ENCODE data around the gene GMCL1.
"Not testable (repeated sequence)": the region's sequence is repeated elsewhere in the genome, so short reads cannot be mapped to it uniquely, and the experiment has no call there.

The GMCL1 gene, protein sequence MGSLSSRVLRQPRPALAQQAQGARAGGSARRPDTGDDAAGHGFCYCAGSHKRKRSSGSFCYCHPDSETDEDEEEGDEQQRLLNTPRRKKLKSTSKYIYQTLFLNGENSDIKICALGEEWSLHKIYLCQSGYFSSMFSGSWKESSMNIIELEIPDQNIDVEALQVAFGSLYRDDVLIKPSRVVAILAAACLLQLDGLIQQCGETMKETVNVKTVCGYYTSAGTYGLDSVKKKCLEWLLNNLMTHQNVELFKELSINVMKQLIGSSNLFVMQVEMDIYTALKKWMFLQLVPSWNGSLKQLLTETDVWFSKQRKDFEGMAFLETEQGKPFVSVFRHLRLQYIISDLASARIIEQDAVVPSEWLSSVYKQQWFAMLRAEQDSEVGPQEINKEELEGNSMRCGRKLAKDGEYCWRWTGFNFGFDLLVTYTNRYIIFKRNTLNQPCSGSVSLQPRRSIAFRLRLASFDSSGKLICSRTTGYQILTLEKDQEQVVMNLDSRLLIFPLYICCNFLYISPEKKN

DNA sequence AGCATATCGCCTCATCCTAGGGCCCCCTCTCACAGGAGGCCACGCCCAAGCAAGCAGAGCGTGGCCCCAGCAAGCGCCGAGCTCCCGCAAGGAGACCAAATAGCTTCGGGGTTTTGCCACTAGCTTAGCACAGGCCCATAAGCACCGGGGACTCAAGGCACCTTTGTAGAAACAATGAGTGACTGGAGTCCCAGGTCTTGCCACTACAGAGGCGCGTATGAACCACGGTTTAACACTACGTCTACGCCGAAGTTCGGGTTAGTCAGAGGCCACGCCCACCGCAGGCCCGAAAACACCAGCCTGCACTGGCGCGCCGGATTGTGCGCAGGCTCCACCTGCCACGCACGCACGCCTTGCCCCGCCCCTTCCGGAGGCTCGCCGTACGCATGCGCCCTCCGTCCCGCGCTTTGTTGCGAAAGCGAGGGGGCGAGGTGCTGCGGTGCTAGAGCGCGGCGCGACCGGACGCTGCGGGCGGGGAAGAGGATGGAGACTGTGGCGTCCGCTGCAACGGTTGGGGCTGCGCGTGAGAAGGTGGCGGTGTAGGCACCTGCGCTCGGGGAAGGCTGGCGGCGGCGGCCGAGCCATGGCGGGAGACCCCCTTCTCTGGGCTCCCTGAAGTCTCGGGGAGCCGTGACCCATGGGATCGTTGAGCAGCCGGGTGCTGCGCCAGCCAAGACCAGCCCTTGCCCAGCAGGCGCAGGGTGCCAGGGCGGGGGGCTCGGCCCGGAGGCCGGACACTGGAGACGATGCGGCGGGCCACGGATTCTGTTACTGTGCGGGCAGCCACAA lies at the start of gene GMCL1:
TSS of gene GMCL1 (plus strand) at position 405 of the 789 bp plus-strand sequence. CDS start at position 638, 233 bp downstream.
- peak; percentile 92 for DNase-seq (ENCODE audit: low spot score)

DNA sequence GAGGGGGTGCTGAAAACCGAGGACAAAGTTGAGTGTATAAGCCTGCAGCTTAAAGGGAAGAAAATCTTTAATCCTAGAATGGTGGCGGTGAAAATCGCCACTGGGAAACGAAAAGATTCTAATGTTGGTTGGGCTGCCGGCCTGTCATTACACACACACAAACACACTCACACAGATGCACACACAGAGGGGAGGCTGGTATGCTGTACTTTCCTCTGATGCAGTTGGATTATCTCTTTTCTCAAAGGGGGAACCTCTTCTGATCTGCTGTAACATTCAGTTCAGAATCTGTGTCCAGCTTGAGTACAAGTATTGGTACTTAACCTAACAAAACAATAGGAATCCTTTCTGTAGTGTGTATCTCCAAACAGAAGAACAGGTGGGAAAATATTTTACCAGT lies 48.5 kb upstream of the GMCL1 start:
- no peak for DNase-seq (ENCODE audit: low spot score)

DNA sequence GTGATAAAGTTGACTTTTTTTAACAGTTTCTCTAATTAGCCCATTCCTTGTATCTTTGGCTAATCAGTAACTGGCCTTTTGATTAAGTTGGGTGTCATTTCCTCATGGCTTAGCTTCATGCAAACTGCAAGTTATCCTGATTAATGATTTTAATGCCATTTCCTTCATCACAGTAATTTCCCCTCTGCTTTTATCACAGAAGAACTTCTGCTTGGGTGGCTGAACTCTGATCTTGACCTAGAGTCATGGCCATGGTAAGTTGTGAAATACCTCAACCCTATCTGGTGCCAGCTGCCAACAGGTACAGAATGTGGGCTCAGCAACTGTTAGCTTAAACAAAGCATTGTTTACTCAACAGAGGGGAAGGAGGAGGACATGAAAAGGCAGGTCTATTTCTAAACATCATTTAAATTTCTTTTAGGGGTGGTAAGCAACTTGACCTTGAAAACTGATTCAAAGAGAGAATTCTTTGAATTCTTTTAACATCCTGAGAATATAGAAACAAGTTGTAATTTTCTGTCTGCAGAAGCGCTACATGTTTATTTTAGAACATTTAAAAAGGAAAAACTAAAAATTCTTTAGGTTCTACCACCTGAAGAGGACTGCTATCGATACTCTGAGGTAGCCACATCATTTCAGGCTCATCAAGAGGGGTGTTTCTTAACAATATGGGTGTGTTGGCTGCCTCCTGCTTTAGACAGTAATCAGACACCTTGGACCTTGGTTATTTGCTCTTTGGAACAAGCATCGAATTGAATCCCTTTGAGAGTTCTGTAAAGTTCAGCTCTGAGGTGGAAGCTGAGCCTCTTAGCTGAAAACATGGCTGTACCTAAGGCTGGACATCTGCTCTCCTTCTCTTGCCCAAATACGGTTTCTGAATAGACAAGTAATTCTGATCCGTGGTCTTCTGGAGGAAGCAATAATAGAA lies 47.9 kb upstream of the GMCL1 start:
- DNase-seq (ENCODE audit: low spot score), result no peak

DNA sequence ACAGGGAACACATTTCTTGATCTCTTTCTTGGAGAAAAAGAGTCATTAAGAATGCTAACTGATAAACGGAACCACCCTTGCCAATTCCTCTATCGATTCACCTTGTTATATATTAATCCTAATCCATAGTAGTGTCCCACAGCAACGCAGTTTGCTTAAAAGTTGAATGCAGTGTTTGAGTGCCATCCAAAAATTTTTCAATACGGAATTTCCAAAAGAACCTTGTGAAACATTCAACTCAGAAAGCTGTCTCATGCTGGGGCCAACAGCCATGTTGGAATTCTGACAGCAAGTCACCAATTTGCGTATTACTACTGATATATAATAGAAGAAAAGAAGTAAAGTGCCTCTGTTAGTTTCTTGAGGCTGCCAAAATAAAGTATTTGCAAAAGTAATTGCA lies 45.2 kb upstream of the GMCL1 start:
- no peak for DNase-seq (ENCODE audit: low spot score)

DNA sequence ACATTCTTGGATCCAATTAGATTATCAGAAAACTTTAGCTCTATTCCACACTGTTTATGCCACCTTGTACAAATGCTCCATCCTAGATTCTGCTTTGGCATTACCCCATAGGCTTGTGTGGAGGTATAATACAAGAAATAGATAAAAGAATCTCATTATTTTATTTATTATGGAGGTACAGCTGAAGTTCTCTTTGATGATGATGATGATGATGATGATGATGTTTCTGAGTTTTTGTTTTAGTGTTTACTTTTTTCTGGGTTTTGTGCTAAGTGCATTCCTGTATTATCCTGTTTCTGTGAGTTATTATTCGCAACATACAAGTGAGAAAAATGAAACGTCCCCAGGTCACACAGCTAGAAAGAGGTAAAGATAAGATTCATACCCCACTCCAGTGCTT lies 44.1 kb upstream of the GMCL1 start:
- no peak for DNase-seq (ENCODE audit: low spot score)

DNA sequence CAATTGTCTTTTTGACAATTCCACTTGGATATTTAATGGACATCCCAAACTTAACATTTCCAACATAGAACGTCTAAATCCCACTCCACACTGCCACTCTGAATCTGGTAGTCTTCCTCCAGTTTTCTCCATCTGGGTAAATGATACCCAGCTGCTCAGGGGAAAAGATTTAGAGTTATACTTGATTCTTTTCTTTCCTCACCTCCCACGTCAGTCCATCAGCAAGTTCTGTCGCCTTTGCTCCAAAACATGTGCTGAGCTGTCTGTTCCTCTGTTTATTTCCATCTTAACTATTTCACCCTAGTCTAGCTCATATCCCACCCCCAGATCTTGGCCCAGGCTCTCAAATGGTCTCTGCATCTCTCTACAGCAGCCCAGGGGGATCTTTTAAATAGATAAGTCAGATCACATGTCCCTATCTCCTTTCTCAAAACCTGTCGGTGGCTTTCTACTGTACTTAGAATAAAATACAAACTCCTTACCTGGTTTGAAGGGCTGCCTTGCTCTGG lies 43.4 kb upstream of the GMCL1 start:
- DNase-seq (ENCODE audit: low spot score), result no peak

DNA sequence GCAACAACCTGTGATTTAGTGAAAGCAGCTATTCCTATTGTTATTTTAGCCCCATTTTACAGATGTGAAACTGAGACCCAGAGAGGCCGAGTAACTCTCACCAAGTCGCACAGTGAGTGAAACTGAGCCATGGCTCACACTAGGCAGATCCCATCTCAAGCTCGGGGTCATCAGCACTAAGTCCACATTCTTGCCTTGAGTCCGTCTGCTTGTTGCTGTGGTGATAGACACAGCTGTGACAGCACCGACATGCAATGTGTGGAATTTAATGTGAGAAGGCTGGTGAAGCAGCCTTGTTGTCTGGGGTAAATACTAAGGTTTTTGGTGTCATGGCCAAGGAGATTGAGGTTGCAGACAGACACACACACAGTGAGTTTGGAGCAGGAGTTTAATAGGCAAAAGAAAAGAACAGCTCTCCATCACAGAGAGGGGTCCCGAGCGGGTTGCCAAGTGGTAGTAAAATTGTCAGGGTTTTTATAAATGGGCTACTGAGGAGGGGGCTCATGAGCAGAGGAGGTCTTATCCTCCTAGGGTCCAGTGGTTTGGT lies 40.2 kb upstream of the GMCL1 start:
- no peak for DNase-seq (ENCODE audit: low spot score)

DNA sequence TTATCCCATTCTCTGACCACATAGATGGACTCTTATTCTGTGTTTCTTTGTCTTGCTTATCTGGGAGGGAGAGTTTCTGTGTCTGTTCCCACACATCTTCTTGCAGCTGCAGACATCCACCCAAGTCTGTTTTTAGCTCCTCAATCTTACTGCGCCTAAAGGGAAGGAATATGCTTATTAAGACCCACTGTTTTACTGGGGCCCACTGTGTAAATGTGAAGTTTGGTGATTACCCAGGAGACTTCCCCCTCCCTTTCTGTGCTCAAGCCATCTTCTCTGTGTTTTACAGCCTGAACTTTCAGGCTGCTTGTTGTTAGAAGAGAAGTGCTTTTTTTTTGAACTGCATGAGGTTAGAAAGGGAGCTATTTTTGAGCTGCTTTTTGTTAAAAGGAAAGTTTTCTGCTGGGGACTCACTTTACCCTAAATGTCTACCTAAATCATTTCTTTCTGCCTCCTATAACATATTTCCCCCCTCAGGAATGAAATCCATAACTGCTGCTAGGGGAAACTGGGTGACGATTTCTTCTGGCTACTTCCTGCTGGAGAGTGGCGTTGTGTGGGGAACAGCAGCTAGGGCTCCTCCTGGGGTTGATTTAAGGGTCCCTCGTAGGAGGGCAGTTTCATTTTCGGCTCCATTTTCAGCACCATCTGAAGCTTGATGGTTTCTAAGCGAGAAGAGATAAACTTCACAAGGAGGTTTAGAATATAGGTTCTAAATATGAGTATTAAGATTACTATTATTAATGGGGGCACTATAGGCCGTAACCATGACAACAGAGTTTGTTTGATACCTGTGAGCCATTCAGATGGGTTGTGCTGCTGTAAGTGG lies 39.5 kb upstream of the GMCL1 start:
- peak; percentile 24 for DNase-seq (ENCODE audit: low spot score)

DNA sequence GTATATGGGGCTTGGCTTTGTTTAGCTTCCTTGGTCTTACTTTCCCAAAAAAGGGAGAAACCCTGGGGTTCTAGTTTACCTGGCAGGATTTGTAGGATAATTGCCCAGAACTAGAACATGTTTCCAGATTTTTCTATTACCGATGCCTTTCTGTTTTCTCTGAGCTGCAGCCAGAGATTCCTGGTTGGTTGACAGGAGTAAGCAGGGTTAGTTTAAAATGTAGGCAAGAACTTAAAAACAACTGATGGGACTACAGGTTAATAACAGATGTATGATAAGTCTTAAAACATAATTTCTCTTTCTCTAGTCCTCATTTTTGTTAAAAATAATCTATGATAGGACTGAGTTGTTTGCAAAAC lies 38.9 kb upstream of the GMCL1 start:
- no peak for DNase-seq (ENCODE audit: low spot score)

DNA sequence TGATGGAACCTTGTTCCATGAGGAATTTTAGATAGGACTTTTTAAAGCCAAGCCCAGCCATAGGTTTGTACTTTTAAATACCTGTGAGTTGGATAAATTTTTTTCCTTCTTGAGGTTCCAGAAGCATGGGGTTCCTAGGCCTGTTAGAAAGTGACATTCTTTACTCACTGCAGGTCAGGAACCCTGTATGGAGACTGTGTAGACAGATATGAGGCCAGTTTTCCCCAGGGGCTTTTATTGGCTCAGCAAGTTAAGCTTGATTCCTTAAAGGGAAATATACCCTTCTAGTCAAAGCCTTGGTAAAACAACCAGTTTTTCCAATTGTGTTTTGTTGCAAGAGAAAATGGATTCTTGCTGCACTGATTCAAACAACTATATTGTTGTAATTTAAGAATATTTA lies 38.4 kb upstream of the GMCL1 start:
- DNase-seq (ENCODE audit: low spot score), result no peak

DNA sequence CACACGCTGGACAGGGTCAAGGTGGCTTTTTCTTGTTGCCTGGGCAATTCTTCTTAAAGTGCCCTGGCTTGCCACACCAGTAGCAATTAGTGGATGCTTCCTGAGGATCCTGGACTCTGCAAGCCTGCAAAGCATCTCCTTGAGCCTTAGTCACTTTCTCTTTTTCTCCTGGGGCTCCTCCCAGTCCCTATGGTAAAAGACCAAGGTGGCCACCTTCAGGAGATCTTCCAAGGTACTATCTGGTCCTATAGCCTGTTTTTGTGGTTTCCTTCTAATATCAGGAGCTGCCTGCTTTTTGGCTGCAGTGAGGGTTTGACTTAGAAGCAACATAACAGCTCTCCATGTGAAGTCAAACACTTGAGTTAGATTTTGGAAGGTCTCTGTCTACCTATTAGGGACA lies 33.3 kb upstream of the GMCL1 start:
- DNase-seq (ENCODE audit: low spot score), result no peak

DNA sequence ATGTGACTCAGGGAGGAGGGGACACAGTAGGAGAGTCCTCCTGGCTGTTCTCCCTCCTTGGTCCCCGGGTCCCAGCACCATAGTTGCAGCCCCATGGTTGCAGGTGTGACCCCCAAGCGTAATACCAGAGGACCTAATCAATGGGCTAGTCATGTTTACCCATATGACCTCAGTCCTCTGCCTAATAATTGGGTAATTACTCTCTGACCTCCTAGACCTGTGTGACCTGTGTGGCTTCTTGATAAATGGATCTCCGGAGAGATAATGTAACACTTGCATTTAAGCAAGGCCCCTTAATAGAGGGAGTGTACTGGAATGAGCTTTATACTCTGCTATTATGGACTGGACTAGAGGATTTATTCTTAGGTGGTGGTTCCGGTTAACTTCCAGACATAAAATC lies 32.2 kb upstream of the GMCL1 start:
- DNase-seq (ENCODE audit: low spot score), result no peak

DNA sequence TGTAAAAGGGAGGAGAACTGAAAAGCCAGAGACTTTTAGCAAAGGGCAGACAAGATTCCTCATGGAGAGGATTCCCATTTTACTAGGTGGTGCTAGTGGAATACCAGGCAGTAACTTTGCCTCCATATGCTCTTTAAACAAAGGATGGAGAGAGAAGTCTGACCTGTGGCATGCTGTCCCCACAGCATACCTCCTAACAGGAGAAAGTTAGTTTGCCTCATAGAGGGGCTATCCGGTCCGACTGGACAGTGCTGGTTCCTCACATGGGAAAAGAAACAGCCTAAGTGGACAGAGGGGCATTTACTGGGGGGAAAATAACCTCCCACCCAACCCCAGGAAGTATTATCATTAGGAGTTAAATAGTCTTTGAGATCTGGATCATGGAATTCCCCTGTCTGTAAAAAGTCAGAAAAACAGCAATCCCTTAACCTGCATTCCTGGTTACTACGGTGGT lies 31.6 kb upstream of the GMCL1 start:
- DNase-seq (ENCODE audit: low spot score), result no peak

DNA sequence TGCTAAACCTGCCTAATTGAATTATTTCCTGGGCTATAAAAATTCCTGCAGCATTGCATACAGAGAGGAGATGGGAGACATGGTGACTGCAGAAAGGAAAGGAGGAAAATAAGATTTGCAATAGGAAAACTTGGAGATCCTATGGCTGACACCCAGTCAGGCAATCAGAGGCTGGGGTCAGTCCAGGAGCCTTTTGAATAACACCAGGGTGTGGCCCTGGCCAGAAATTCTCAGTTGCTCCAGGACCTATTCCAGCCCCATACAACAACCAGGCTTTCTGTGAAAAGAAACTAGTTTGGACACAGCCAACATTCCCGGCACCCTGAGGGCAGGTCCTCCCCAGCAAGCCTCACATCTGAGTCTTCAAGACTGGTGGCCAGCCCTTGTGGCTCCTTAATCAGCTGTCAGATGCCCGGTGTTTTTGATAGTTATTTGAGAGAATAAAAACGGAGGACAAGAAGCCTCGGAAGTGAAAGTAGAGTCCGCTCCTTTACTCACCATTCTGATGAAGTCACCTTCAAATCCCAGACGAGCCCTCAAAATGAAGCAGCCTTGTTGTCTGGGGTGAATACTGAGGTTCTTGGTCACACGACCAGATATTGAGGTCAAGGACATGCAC lies 31.1 kb upstream of the GMCL1 start:
- DNase-seq (ENCODE audit: low spot score), result no peak

DNA sequence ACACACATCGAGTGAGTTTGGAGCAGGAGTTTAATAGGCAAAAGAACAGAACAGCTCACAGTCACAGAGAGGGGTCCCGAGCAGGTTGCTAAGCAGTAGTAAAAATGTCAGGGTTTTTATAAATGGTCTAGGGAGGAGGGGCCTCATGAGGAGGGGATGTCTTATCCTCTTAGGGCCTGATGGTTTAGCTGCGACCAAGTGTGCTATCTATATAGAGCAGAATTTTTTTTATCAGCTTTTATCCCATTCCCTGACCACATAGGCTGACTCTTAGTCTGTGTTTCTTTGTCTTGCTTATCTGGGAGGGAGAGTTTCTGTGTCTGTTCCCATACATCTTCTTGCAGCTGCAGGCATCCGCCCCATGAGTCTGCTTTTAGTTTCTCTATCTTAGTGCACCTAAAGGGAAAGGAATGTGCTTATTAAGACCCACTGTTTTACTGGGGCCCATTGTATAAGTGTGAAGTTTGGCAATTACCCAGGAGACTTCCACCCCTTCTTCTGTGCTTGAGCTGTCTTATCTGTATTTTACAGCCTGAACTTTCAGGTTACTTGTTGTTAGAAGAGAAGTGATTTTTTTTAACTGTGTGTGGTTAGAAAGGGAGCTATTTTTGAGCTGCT lies 30.4 kb upstream of the GMCL1 start:
- DNase-seq (ENCODE audit: low spot score), result no peak

DNA sequence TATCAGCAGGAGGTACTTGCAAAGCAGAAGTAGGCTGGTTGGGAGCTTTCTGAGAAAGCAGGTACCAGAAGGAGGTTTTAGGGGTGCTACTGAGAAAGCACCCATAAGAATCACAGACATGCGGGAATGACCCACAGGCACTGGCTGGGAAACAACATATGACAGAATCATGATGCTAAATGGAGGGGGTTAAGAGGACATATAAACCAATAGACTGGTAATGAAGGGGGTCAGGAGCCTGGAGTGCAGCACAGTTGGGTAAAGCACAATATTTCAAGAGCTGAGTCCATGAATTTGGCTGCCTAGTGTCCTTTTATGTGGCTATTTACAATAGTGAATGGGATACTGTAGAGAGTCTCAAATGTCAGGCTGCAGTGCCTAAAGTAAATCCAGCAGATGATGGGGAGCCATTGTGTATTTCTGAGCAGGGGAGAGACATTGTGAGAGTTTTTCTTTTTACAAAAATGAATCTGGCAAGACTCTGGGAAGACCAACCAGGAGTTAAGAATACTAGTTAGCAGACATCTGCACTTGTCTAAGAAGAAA lies 27.6 kb upstream of the GMCL1 start:
- DNase-seq (ENCODE audit: low spot score), result no peak

DNA sequence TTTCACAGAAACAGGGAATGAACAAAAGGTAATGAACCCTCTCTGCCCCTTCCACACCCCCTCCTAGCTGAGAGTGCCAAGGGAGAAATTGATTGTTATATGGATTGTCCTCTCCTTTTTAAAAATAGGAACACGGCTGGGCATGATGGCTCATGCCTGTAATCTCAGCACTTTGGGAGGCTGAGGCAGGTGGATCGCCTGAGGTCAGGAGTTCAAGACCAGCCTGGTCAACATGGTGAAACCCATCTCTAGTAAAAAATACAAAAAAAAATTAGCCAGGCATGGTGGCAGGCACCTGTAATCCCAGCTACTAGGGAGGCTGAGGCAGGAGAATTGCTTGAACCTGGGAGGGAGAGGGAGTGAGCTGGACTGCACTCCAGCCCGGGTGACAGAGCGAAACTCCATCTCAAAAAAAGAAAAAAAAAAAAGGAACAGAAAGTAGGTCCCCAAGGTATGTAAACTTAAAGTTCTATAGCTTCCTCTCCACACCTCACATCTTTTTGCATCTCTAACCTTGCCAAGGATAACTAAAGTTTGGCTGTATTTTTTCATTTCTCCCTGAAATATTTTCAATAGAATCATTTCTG lies 26.6 kb upstream of the GMCL1 start:
- not testable (repeated sequence) for DNase-seq (ENCODE audit: low spot score)

DNA sequence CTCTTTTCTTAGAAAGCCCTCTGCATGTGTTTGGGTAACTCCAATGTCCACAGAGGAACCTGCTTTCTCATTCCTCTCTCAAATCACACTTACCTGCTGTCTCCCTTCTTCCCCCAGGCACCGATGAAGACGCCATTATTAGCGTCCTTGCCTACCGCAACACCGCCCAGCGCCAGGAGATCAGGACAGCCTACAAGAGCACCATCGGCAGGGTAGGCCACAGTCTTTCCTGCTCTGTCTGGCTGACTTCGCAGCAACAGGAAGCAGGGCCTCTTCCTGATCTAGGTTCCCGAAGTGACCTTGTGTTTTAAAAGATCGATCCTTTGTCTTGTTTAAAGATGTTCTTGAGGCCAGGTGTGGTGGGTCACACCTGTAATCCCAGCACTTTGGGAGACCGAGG lies 25.0 kb upstream of the GMCL1 start:
- no peak for DNase-seq (ENCODE audit: low spot score)

DNA sequence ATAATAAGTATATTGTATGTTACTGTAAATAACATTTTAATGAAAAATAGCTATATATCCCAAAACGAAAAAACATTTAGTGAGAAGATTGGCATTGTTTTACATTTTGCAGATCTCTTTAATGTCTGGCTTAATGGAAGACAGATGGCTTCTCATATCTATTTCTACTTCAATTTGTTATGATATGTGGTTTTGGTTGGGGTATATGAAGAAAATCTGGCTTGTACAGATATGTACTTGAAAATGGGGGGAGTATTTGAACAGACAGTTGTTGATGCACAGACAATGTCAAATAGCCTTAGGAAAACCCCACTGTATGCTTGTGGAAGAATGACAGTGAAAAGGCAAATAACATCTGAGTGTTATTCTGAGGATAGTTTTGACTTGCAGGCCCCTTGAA lies 23.6 kb upstream of the GMCL1 start:
- DNase-seq (ENCODE audit: low spot score), result no peak

Data from globus pallidus (tissue), 1 donor.